ENCODE data around the gene CILP2.

GRCh38 chr19:19538785-19539166 lies 711 bp downstream of the CILP2 start:
- TF ChIP-seq CTCF (IDR thresholded peaks at IDR 0.05): no peak
- no peak for TF ChIP-seq EZH2 (IDR thresholded peaks at IDR 0.05)
- no peak for TF ChIP-seq EZH2phosphoT487 (IDR thresholded peaks at IDR 0.05)

Measured in neural progenitor cell (in vitro differentiated cells).